ENCODE results near the gene GPR22.

DNA sequence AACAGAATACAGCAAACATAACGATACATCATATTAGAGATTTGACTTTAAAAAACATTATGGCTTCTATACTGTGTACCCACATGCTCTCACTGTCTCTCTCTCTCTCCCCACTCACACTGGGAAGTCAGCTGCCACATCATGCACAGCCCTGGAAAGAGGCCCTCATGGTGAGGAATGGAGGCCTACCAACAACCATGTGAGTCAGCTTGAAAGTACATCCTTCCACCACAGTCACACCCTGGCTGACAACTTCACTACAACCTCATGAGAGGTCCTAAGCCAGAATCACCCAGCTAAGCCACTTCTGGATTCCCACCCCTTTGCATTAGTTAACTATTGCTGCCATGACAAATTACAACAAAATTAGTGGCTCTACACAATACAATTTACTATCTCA, 23.3 kb upstream of the GPR22 start:
- TF ChIP-seq, protein P1, sequence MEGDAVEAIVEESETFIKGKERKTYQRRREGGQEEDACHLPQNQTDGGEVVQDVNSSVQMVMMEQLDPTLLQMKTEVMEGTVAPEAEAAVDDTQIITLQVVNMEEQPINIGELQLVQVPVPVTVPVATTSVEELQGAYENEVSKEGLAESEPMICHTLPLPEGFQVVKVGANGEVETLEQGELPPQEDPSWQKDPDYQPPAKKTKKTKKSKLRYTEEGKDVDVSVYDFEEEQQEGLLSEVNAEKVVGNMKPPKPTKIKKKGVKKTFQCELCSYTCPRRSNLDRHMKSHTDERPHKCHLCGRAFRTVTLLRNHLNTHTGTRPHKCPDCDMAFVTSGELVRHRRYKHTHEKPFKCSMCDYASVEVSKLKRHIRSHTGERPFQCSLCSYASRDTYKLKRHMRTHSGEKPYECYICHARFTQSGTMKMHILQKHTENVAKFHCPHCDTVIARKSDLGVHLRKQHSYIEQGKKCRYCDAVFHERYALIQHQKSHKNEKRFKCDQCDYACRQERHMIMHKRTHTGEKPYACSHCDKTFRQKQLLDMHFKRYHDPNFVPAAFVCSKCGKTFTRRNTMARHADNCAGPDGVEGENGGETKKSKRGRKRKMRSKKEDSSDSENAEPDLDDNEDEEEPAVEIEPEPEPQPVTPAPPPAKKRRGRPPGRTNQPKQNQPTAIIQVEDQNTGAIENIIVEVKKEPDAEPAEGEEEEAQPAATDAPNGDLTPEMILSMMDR (IDR thresholded peaks at IDR 0.05 in 8 of 11, conservative IDR thresholded peaks at IDR 0.05 in 3 of 11), result no peak
- TF ChIP-seq POLR2A (IDR thresholded peaks at IDR 0.05), result no peak
